Measurements from ENCODE around the gene TLE2.

DNA sequence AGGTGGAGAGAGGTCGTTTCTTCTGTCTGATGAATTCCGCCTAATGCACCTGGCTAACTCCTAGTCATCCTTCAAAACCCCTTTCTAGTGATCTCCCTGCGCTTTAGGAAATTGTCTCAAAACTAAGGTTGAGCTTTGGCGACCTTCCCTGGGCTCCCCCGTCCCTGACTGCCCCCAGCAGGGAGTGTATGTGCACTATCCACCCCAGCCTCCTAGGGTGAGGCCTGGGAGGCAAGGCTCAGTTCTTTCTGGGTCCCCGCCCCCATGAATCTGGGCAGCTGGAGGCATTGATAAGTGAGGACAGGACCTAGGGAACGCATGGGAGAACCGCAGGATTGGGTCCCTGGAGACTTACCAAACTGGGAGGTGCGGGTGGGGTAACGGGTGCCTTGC is 51.3 kb downstream of the TLE2 start:
- TF ChIP-seq, protein P1, sequence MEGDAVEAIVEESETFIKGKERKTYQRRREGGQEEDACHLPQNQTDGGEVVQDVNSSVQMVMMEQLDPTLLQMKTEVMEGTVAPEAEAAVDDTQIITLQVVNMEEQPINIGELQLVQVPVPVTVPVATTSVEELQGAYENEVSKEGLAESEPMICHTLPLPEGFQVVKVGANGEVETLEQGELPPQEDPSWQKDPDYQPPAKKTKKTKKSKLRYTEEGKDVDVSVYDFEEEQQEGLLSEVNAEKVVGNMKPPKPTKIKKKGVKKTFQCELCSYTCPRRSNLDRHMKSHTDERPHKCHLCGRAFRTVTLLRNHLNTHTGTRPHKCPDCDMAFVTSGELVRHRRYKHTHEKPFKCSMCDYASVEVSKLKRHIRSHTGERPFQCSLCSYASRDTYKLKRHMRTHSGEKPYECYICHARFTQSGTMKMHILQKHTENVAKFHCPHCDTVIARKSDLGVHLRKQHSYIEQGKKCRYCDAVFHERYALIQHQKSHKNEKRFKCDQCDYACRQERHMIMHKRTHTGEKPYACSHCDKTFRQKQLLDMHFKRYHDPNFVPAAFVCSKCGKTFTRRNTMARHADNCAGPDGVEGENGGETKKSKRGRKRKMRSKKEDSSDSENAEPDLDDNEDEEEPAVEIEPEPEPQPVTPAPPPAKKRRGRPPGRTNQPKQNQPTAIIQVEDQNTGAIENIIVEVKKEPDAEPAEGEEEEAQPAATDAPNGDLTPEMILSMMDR (IDR thresholded peaks at IDR 0.05), result no peak
- no peak for TF ChIP-seq POLR2A (IDR thresholded peaks at IDR 0.05)
